COLO668 (cell line): ENCODE results near the gene ARHGAP24.
"Not testable (repeated sequence)": the region's sequence is repeated elsewhere in the genome, so short reads cannot be mapped to it uniquely, and the experiment has no call there.

Experiments
- DNase-seq: peaks from one replicate; lab custom pipeline; 2025; ENCODE audit not compliant: unreplicated experiment; lab: John Stamatoyannopoulos, UW

Gene ARHGAP24

DNA sequence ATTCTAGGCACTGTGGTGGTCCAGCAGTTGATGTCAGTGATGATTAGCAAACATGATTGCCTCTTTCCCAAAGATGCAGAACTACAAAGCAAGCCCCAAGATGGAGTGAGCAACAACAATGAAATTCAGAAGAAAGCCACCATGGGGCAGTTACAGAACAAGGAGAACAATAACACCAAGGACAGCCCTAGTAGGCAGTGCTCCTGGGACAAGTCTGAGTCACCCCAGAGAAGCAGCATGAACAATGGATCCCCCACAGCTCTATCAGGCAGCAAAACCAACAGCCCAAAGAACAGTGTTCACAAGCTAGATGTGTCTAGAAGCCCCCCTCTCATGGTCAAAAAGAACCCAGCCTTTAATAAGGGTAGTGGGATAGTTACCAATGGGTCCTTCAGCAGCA, 519.6 kb downstream of the ARHGAP24 start:
- DNase-seq = no peak

DNA sequence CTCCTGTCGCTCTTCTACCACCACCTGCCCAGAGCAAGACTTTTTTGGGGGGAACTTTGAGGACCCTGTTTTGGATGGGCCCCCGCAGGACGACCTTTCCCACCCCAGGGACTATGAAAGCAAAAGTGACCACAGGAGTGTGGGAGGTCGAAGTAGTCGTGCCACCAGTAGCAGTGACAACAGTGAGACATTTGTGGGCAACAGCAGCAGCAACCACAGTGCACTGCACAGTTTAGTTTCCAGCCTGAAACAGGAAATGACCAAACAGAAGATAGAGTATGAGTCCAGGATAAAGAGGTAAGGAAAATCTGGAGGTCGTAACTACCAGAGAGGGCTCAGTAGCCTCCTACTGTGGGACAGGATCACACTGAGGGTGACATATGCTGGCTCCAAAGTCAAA, 520.4 kb downstream of the ARHGAP24 start:
- DNase-seq = no peak

DNA sequence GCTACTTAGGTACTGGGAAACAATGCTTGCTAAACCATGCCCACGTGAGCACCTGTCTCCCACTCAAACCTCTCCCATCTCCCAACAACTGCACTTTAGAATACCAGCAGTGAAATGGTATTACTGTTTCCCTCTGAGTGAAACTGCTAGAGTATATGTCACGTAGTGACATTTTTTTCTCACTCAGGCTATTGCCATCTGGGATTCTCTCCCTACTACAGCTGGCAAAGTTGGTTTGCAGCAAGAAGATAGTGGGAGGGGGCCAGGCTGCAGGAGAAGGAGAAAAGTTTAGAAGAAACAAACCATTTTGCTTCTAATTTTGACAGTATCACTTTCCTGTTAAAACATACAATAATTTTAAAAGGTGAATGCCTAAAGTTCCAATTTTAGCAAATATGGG, 526.6 kb downstream of the ARHGAP24 start:
- DNase-seq = no peak

DNA sequence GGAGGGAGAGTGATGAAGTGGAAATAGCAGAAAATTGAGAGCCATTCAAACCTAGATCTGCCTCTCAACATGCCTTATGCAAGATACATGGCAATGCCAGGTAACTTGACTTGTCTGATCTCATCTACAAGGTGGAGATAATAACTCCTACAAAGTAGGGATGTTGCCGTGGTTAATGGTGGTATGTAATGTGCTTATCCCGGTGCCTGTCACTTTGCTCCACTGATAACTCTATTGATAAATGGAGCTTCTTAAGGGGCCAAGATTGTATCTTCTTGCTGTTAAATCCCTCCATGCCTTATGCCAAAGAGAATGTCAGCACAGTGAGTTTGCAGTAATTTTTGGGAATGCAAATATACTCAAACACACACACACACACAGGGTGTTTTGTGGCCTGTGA, 529.1 kb downstream of the ARHGAP24 start:
- DNase-seq = no peak

DNA sequence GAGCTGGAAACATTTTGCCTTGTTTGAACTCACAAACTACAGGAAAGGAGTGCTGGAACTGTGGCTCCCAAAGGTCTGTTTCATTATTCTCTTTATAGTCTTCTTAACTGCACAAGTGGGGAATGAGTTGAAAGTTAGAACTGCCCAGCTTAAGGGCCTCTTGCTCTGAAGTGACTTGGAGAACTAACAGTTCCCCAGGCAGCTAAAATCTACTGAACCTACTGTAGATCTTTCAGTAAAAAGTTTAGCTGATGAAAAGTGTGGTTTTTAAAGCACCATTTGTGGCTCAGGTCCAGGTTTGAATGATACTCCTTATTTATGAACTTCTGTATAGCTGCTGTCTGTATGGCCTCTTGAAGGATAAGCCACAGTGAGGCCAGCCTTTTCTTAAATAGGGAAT, 531.1 kb downstream of the ARHGAP24 start:
- no peak for DNase-seq

DNA sequence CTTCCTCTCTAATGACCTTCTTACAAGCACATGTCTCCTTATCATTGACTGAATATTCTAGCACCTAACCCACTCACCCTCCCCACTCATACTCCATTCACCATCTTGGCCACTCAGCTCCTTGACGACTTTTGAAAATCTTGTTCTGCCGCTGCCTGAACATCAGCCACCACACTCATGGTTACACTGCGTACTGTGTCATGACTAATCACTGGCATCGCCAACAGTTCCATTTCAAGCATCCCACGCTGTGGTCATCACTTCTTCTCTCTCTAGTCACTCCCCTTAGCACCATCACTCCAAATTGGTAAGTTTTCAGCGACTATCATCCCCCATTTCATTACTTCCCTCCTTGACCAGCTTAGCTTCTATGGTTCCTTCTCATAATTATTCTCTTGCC, 532.1 kb downstream of the ARHGAP24 start:
- no peak for DNase-seq

DNA sequence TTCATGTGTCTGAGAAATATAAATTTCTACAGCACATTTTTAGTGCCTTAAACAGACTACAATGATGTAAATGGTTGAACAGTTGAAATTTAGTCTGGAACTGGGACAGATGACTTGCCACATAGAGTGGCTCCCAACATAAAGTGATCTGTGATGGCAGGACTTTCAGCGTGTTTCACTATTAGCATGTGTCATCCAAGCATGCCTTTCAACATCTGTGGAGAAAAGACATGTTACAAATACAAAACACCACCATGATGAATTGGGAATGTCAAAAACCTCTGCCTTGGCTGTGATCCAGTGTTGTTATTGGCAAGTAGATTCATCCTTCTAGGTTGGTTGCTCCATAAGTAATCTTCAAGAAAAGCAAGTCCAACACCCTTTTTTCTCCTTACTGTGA, 536.2 kb downstream of the ARHGAP24 start:
- no peak for DNase-seq

DNA sequence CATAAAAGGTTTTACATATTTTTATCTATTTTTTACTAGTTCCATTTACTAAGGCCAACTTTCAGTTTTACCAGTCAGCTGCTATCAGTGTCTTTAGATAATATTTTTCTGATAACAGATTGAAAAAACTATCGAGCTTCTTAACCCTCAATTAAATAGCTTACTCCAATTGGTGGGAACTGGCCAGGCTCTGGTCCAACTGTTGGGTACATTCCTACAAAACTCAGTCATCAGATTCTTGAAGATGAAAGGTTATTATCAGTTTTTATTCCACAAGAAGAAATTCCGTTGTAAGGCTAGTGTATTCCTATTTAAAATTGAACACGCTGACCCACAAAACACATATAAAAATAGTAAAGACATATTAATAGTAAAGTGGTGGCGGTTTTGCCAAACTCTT, 538.7 kb downstream of the ARHGAP24 start:
- no peak for DNase-seq

DNA sequence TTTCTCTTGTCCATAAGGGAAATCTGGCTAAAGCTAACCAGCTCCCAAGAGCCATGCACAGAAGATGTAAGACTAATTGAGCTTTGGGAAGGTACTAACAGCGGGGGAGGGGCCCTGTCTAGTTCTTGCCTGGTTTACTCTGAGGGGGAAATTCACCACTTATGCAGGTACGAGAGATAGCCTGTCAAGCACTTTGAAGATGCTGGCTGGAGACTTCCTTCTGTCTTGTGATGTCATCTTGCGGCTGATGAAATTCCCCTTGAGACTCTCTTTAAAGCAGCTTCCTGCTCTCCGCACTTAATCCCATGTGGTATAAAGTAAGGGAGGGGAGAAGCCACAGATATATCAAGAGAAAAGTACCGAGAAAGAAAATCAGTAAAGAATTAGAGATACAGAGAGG, 539.6 kb downstream of the ARHGAP24 start:
- no peak for DNase-seq

DNA sequence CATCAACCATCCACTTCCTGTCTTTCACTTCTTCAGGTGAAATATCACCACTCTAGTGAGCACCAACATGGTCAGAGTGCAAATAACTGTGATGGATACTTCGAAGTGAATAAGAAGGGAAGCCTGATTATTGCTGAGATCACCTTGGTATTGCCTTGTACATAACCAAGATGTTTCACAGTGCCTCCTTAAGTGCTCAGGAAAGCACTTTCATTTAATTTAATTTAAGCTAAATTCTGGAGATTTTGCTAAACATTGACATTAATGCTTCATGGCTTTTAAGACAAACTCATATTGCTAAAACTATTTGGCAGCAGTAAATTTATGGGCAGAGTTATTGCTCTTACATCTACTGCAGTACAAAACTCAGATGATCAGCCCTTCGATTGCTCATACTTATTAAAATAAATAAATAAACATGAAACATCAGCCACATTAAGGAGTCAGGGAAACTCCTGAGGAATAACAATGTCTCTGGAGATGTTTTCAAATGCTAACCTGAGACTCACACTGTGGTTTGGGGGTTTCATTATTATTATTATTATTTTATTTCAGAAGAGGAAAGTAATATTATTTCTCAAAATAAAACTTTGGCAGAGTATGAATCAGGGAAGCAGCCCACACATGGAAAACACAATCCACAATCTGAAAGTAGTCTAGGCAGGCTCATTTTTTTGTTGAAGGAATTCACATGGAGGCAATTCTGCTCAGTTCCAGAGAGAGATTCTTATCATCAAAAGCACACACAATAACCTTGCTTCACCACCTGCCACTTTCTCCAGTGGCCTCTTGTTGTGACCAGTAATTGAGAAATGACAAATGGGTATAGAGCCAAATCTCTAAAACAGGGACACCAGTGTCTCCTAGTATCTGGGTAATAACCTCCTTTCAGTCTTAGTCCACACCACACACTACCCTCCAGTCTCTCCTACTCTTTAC, 540.7 kb downstream of the ARHGAP24 start:
- DNase-seq = no peak

DNA sequence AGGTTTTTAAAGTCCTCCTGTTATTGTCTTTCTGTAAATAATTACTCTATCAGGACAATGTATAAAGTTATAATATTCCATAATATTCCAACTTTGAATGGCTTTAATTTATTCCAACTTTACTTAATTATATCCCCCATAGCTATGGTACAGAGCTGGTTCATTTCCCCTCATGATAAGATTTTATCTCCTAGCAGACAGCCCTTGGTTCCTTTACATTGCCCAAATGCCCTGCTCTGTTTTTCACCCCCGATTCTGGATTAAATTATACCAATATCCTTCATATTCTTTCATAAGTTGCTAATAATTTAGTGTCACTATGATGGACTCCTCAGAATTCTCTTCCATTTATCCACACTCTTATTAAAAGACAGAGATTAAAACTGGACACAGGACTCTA, 544.4 kb downstream of the ARHGAP24 start:
- no peak for DNase-seq

DNA sequence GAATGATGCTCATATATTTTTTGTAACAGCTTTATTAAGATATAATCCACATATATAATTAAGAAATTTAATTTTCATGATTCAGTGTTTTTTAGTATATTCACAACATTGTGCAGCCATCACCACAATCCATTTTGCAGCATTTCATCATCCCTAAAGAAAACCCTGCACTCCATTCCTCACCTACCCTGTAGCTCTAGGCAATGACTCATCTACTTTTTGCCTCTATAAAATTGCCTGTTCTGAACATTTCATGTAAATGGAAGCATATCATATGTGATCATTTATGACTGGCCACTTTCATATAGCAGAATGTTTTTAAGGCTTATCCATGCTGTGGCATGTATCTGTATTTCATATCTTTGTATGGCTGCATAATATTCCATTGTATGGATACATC, 545.0 kb downstream of the ARHGAP24 start:
- DNase-seq = no peak

DNA sequence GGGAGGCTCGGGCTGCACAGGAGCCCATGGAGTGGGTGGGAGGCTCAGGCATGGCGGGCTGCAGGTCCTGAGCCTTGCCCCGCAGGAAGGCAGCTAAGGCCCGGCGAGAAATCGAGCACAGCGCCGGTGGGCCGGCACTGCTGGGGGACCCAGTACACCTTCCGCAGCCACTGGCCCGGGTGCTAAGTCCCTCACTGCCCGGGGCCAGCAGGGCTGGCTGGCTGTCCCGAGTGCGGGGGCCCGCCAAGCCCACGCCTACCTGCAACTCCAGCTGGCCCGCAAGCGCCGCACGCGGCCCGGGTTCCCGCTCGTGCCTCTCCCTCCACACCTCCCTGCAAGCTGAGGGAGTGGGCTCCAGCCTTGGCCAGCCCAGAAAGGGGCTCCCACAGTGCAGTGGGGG, 546.7 kb downstream of the ARHGAP24 start:
- not testable (repeated sequence) for DNase-seq

DNA sequence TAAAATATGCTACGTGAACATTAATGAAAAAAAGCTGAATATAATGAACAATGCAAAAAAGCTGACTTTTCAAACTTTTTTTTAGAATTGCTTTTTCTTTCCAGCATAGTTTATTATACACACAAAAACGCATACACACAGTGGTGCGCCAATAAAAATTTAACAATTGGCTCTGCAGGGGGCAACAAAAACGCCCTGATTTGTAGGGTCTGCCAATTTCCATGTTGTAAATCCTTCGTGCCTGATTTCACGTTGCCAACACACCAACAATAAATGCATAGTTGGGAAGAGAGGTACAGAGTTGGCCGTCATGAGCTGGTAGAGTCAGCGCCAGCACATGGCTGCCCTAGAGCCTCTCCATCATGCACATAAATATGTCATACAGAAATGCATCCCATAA, 551.8 kb downstream of the ARHGAP24 start:
- DNase-seq = no peak

DNA sequence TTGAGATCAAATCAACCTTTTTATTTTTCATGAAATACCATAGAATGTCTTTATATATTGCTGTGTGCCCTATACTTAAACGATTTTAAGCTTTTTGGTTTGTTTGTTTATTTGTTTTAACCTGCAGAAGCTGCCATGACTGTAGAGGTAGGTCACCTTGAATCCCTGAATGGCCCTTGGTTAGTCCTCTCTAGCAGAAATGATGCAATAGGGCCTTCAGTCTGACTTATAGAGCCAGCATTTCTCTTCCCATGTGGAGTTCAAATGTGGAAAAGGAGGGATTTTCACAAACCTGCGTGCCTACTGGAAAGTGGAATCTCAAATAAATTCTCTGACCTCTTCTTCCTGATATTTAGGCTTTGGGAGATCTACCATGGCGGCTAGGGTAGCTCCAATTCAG, 557.0 kb downstream of the ARHGAP24 start:
- no peak for DNase-seq

DNA sequence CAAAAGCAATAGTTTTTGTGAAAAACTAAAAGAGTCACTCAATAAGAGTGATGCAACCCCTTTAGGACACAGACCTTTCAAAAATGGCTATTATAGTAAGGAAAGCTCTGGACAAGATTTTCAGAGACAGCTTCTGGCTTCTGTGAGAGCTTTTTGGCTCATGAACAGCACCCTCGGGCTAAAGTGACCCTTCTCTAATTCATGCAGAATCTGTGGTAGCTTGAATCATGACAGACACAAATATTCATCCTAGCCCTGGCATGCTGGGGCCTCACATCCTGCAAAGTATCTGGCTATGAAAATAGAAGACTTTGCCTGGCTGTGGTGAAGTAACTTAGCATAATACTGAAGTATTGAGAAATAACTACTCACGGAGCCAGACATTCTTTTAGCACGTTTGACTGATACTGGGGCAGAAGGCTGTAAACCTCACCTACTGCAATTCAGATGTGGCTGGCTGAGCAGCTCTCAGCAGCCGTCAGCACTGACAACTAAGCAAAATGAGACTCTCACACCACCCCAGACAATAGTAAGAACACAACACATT, 557.6 kb downstream of the ARHGAP24 start:
- DNase-seq = no peak

DNA sequence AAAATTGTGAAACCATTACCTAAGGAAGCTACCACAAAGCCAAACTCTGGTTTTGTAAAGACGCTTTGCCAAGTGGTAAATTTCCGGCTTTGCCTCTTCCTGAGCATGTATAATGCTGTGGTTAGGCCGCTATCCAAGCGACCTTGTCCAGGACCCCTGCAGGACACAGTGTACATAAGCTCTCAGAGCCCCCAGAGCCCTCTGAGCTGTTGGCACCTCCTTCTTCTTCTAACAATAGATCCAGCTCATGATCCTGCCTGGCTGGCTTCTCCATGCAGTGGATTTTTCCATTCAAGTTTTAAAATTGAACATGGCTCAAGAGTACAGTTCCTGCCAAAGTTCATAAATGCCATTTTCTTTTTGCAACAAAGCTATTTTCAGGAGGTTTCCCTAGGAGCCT, 558.2 kb downstream of the ARHGAP24 start:
- DNase-seq = no peak

DNA sequence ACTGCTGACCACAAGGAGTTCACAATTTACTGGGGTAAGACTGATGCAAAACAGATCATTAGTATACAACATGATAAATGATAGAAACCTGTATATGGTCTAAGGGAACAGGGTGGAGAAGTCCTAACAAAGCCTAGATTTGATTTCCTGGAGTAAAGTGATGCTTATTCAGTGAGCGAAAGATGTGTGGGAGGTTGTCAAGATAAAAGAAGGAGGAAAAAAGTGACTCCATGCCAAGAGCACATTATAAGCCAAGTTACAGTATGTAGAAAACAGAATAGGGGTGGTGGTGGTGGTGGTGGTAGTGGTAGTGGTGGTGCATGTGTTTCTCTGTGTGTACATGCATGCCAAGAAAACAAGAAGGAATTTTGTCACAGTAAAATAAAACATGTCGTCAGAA, 559.7 kb downstream of the ARHGAP24 start:
- no peak for DNase-seq

DNA sequence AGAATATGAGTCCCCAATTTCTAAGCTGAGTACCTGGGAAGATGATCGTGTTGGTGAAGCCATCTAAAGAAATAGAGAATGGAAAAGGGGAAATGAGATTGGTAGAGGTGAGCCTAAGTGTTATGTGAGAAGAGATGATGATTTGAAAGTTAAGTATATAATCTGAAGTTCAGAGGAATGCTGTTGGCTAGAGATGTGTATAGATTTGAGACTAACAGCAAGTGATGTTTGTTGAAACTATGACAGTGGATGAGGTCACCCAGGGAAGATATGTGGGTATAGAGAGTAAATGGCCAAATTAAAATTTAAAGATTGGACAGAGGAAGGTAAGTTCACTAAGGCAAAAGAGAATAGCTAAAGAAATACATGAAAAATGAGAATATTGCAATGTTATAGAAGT, 560.7 kb downstream of the ARHGAP24 start:
- DNase-seq = no peak

DNA sequence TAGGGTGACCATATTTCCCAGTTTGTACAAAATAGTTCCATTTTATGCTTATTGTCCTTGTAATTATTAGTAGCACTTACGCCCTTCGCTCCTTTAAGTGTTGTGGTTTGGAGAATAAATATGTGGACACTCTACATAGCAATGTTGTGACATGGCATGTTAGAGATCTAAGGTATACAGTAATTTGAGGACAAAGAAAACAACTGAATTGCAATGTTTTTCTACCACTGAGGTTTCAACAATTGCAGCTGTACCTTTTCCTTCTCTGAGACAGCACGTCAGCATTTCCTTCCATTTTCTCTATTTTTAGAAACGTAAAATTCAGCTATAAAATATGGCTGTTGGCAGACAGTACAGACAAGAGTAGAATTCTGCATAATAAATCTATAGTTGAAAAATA, 561.8 kb downstream of the ARHGAP24 start:
- DNase-seq = no peak

DNA sequence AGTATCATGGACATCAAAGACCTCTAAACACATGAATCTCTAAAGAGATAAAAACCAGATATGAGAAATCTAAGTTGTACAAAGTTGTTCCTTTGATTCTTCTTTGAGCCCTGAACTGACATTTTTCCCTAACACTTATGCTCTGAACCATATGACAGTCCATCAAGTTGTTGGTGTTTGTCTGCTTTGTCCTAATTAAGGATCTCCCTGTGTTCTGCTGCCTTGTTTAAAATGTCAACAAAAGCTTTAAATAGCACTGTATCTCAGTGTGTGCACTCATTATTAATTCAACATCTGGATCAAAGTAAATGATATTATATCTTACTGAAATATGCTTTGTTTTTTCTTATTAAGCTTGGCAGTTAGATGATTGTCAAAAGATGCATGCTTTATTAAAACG, 563.1 kb downstream of the ARHGAP24 start:
- DNase-seq = no peak

DNA sequence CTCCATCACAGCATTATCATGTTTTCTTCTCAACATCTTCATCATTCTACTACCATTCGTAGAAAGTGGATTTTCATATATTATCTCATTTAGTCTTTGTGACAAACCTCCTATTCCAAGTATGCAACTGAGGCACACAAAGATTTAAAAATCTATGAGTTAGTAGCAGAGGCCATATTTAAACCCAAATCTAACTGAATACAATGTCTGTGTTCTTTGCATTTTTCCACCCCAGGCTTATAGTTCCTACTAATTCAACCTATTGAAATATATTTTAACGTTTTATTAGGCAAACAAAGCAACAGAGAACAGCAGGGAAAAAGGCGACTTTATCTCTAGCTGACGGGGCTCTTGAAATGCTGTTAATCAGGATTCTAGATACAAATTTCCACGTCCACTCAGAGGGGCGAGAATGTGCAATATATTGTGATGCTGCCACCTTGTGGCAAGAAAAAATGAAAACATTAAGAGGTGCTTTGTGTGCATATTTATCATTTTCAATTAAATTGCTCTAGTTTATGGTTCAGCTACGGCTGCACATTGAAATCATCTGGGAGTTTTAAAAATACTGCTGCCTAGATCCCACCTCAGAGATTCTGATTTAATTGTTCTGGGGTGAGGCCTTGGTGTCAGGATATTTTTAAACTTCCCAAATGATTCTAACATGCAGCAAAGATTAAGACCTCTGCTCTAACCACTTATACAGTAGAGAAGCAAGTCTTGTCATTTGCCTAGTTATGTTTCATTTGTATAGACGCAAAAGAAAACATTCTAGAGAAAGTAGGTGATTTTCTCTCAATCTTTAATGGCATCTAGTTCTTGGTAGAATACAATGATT, 569.0 kb downstream of the ARHGAP24 start:
- DNase-seq = no peak
